CD4-positive, alpha-beta T cell (primary cell): Measurements from ENCODE around the gene PPP1R13L. TPM values are rescaled to one million over a fixed set of nuclear protein-coding genes. Genes with fewer than 3 reads are reported as not detected.

Source experiments
- ATAC-seq: fragments of 200-7000 bp; cut with Tn5 transposase; one replicate; pipeline ENCODE4 v1.10.0; 2022; ENCODE audit warnings: mild to moderate bottlenecking; ENCODE audit not compliant: poor library complexity
- CTCF ChIA-PET: fragments of 350-600 bp; sonication (Branson Sonifier 250); formaldehyde crosslinking; loops from one replicate; lab custom pipeline; 2021; ENCODE audit warnings: antibody characterized with exemption, inconsistent platforms; lab: Charles Lee
- POLR2A ChIA-PET: fragments of 350-600 bp; sonication (Branson Sonifier 250); formaldehyde crosslinking; loops from one replicate; lab custom pipeline; 2021; ENCODE audit warnings: antibody characterized with exemption, inconsistent platforms; lab: Charles Lee
- DNase-seq, 14 experiments: peaks; one replicate each; pipeline ENCODE4 v3.0.0-alpha.2; 2013 to 2020; ENCODE audit warnings: mixed read lengths in 2 of 14
- H3K27ac ChIP-seq, 2 donors: one replicate each; pipeline versions ENCODE4 v1.5.1 to v1.7.0; 2013; ENCODE audit warnings: low read length in 2 of 2, low read depth in 1 of 2, mild to moderate bottlenecking in 1 of 2
- H3K27me3 ChIP-seq, 2 experiments: 1 replicate in 1 of 2; 2 replicates in 1 of 2; pipeline versions ENCODE4 v1.6.1 to v1.7.0; 2013; ENCODE audit warnings: low read length in 2 of 2, control low read depth in 1 of 2, mild to moderate bottlenecking in 1 of 2, moderate library complexity in 1 of 2; ENCODE audit not compliant: insufficient read depth in 2 of 2, control insufficient read depth in 1 of 2
- H3K36me3 ChIP-seq: one replicate; pipeline ENCODE4 v1.6.1; 2013; ENCODE audit warnings: low read length, control low read depth; ENCODE audit not compliant: insufficient read depth
- H3K4me1 ChIP-seq: one replicate; pipeline ENCODE4 v1.6.1; 2013; ENCODE audit warnings: low read length, control low read depth; ENCODE audit not compliant: insufficient read depth
- H3K4me3 ChIP-seq: one replicate; pipeline ENCODE4 v1.5.1; 2013; ENCODE audit warnings: mild to moderate bottlenecking, low read length, moderate library complexity
- H3K9me3 ChIP-seq, 2 experiments: 1 replicate in 1 of 2; 2 replicates in 1 of 2; pipeline versions ENCODE4 v1.6.1 to v1.7.0; 2013; ENCODE audit warnings: low read length in 2 of 2, mild to moderate bottlenecking in 2 of 2, control low read depth in 1 of 2, moderate library complexity in 1 of 2; ENCODE audit not compliant: control insufficient read depth in 1 of 2, insufficient read depth in 1 of 2
- H3K27ac Mint-ChIP-seq: one replicate; pipeline ENCODE4 v1.8.0; 2020; ENCODE audit warnings: mixed read lengths
- H3K27me3 Mint-ChIP-seq: one replicate; pipeline ENCODE4 v1.8.0; 2021; ENCODE audit warnings: mixed read lengths
- H3K36me3 Mint-ChIP-seq: one replicate; pipeline ENCODE4 v1.8.0; 2021; ENCODE audit warnings: low read depth, mixed read lengths
- H3K4me1 Mint-ChIP-seq: one replicate; pipeline ENCODE4 v1.8.0; 2021; ENCODE audit warnings: low read depth, mixed read lengths
- H3K4me3 Mint-ChIP-seq: one replicate; pipeline ENCODE4 v1.8.0; 2020; ENCODE audit warnings: mild to moderate bottlenecking, mixed read lengths
- H3K9me3 Mint-ChIP-seq: one replicate; pipeline ENCODE4 v1.8.0; 2020; ENCODE audit warnings: mixed read lengths
- intact Hi-C, 2 experiments: fragments of 100-400 bp; cut with DNase I in 1 of 2; cut with micrococcal nuclease in 1 of 2; formaldehyde crosslinking; loops; one replicate each; pipeline versions ENCODE4 v1.15.1 to v1.9.0; 2023 to 2025; cut with DNase I, micrococcal nuclease
- total RNA-seq, 174 experiments: library from RNA in 2 of 174; stranded (reverse) in 2 of 174; gene quantifications; one replicate each; pipeline ENCODE4 v1.2.3 and lab custom pipeline; 2021 to 2026
- TF ChIP-seq, protein P1 (sequence below): fragments of 200-600 bp; IDR thresholded peaks from one replicate; pipeline ENCODE4 v1.8.0; 2022; ENCODE audit warnings: antibody characterized with exemption, mild to moderate bottlenecking

The PPP1R13L gene
- total RNA-seq, 2 experiments from 2014 or later = 1.5 to 3.7 TPM

DNA sequence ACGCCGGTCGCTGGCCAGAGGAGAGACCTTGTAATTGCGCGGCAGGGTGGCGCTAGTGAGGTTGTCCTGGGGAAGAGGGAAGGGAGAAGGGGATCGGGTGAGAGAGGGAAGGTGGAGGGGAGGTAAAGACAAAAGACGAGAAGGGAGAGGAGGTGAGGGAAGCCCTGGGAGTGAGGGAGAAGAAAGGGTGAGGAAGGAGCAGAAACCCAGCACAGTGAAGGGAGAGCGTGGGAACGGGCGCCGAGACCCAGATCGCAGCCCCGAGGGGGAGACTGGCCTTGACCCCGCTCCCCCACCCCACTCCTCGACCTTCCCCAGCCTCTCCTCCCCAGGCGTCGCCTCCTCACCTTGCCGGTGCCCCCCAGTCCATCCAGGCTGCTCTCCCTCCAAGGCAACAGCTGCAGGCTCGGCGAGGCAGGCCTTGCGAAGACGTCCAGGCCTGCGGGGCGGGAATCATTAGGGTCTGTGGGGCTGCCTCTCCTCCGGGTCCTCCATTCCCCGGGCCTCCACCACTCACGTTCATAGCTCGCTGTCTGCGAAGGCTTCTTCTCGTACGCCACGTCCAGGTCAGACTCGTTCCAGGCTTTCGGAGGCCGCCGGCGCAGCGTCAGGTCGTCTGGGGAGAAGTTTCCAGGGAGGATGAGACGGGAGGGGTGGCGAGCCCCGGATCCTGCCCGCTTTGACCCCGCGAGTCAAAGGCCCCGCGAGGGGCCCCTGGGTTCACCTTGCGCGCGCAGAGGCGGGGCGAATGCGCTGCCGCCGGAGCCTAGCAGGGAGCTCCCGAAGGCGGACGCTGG is 8.8 kb downstream of the PPP1R13L start:
- Histone ChIP-seq H3K4me3 (no peak overlapping the region), H3K4me1 (peaks cover 17% of the 10 kb centered on the region), H3K9me3 (peaks cover 0 to 3% of the 10 kb centered on the region in 2 experiments), H3K27me3 (peaks cover 17 to 22% of the 10 kb centered on the region in 2 experiments), H3K36me3 (no peaks in the 10 kb centered on the region), H3K27ac (no peak overlapping the region)
- H3K4me3 Mint-ChIP-seq = no peak overlapping the region
- no peaks in the 10 kb centered on the region for H3K9me3 Mint-ChIP-seq
- no peak overlapping the region for H3K27ac Mint-ChIP-seq
- H3K27me3 Mint-ChIP-seq = peaks cover 40% of the 10 kb centered on the region
- ATAC-seq = no peak
- H3K4me1 Mint-ChIP-seq = peaks cover 8% of the 10 kb centered on the region
- ChIA-PET POLR2A (no interaction called here), CTCF (interaction anchor here (0.5 kb wide), 1 partner anchor 1537 kb away, joined by 3 read pairs; no protein-coding TSS in a partner anchor)
- no peaks in the 10 kb centered on the region for H3K36me3 Mint-ChIP-seq
- no peak for DNase-seq
- intact Hi-C loops = no loop called here
- TF ChIP-seq, protein P1, sequence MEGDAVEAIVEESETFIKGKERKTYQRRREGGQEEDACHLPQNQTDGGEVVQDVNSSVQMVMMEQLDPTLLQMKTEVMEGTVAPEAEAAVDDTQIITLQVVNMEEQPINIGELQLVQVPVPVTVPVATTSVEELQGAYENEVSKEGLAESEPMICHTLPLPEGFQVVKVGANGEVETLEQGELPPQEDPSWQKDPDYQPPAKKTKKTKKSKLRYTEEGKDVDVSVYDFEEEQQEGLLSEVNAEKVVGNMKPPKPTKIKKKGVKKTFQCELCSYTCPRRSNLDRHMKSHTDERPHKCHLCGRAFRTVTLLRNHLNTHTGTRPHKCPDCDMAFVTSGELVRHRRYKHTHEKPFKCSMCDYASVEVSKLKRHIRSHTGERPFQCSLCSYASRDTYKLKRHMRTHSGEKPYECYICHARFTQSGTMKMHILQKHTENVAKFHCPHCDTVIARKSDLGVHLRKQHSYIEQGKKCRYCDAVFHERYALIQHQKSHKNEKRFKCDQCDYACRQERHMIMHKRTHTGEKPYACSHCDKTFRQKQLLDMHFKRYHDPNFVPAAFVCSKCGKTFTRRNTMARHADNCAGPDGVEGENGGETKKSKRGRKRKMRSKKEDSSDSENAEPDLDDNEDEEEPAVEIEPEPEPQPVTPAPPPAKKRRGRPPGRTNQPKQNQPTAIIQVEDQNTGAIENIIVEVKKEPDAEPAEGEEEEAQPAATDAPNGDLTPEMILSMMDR = no peak

- ChIA-PET CTCF (no interaction called here), POLR2A (no interaction called here)
- Mint-ChIP-seq H3K27me3 (peaks cover 22% of the 10 kb centered on the region), H3K4me3 (no peak overlapping the region), H3K9me3 (no peaks in the 10 kb centered on the region), H3K36me3 (no peaks in the 10 kb centered on the region), H3K4me1 (no peaks in the 10 kb centered on the region), H3K27ac (no peak overlapping the region)
- intact Hi-C loops = no loop called here
- H3K4me1 ChIP-seq = peaks cover 3% of the 10 kb centered on the region
- peaks cover 2 to 11% of the 10 kb centered on the region in 2 experiments for H3K27me3 ChIP-seq
- DNase-seq (no peak), ATAC-seq (no peak)
- no peak overlapping the region for H3K4me3 ChIP-seq
- TF ChIP-seq, protein P1 = no peak
- no peaks in the 10 kb centered on the region for H3K9me3 ChIP-seq
- H3K36me3 ChIP-seq = no peaks in the 10 kb centered on the region
- no peak overlapping the region for H3K27ac ChIP-seq
Observed at GRCh38 chr19:45391871-45392665, 12.8 kb downstream of the PPP1R13L start.

DNA sequence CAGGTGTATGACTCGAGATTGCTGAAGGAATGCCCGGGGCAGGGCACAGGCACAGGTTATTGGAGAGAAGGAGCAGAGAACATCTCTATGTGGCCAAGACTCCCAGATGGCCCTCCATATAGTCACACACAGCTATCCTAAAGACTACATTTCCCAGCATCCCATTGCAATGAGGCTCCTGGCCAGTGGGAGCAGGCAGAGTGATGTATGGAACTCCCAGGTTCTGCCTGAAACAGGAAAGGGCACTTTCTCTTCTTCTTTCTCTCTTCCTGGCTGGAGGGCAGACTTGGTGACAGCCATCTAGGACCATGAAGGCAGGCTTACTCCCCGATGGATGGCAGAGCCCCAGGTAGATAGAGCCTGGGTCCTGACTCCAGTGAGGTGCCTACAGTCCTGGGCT is 13.5 kb downstream of the PPP1R13L start:
- H3K4me3 Mint-ChIP-seq = no peak overlapping the region
- Histone ChIP-seq H3K4me1 (peaks cover 3% of the 10 kb centered on the region), H3K9me3 (no peaks in the 10 kb centered on the region), H3K27ac (no peak overlapping the region), H3K27me3 (peaks cover 2 to 16% of the 10 kb centered on the region in 2 experiments), H3K4me3 (no peak overlapping the region), H3K36me3 (no peaks in the 10 kb centered on the region)
- TF ChIP-seq, protein P1 = no peak
- peaks cover 24% of the 10 kb centered on the region for H3K27me3 Mint-ChIP-seq
- no peaks in the 10 kb centered on the region for H3K4me1 Mint-ChIP-seq
- ChIA-PET POLR2A (no interaction called here), CTCF (no interaction called here)
- ATAC-seq (no peak), DNase-seq (no peak)
- no peaks in the 10 kb centered on the region for H3K9me3 Mint-ChIP-seq
- intact Hi-C loops = no loop called here
- no peak overlapping the region for H3K27ac Mint-ChIP-seq
- no peaks in the 10 kb centered on the region for H3K36me3 Mint-ChIP-seq
